Activated T-helper 9 cell treated with anti-CD3 and anti-CD28 coated beads, Interleukin-2, amount 50 U/mL, for 16 hours (primary cell): ENCODE measurements around the gene GRP.

Experiments
- DNase-seq: peaks from one replicate; pipeline ENCODE4 v3.0.0-alpha.2; 2020; ENCODE audit warnings: low read depth

Gene GRP

DNA sequence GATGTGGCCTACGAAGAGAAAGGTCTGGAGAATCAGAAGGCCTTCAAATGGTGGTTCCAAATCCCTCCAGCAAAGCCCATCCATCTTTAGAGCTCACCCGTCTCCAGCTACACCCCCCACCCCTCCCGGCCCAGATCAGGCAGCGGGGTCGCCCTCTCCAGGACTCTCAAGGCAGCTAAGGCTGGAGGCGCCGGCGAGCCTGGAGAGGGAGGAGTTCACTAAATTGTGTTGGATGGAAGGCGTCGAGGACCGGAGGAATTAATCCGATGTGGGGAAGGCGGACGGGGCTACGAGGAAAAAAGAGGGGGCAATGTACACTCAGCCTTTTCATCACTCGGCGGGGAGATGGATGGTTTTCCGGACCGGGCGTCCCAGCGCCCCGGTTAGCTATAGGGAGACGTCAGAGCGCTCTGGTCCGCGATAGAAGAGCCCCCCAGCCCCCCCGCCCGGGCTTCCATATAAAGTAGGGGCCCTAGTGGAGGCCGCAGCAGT, at the start of gene GRP:
GRP (plus strand) TSS at position 487 of the 492 bp plus-strand sequence. CDS start 108 bp downstream, outside the sequence.
- DNase-seq, result no peak

DNA sequence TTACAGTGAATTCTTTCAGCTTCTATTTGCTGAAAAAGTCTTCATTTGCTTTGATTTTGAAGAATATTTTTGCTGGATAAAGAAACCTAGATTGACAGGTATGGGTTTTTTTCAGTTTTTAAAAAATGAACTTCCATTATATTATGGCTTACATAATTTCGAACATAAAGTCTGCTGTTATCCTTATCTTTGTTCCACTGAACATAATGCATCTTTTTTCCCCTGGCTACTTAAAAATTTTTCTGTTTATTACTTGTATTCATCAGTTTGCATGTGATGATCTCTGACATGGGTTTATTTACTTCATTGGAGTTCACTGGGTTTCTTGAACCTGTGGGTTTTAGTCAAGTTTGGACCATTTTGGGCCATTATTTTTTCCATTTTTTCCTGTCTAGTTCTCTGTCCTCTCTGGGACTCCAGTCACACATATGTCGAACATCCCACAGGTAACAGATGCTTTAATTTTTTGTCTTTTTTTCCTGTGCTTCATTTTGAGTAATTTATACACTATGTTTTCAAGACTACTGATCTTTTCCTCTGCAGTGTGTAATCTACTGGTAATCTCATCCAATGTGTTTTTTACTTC, 47.2 kb upstream of the GRP start:
- DNase-seq, result no peak

DNA sequence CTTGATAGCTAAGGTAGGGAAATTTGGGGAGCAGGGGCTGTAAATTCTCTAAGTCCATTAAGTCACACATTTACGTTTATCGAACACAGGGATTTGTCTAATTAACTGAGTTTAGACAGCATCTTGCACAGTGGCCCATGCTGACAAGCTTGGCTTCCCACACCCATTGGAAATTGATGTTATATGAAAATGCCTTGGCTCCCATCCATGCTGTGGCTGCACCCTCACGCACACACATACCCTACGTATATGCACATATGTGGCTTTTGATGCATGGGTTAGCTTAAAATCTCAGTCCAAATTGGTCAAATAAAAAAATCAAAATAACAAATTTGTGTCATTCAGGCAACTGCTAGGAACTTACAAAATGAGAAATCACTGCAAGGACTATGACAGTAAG, 42.5 kb upstream of the GRP start:
- DNase-seq, result no peak

DNA sequence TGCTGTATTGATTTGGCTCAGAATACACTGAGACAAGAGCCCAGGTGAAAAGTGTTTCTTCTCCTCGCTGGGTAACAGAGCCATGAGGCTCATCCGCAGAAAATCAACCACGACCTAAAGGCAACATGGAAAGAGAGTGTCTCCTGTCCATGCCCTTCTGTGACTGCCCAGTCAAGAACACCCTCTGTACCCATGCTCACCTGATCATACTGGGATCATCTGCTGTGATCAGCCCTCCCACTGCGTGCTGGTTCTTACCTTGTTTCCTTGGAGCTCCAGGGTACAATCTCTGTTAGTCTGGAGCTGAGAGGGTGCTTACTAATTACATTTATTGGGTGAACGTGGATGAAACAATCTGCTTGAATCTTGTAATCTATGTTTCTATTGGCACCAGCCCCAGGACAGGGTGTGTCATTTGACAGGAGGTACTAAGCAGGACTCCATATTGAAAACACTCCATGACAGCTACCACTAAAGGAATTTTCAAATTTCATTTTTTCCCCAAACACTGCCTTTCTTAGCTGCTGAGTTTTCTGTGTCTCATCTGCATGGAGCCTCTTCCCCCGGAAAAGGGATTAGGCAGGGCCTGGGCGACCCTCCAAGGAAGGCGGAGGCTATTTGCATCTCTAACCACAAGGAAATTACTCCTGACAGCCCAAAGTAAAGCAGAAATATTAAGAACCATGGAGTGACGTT, 39.7 kb upstream of the GRP start:
- DNase-seq, result no peak

DNA sequence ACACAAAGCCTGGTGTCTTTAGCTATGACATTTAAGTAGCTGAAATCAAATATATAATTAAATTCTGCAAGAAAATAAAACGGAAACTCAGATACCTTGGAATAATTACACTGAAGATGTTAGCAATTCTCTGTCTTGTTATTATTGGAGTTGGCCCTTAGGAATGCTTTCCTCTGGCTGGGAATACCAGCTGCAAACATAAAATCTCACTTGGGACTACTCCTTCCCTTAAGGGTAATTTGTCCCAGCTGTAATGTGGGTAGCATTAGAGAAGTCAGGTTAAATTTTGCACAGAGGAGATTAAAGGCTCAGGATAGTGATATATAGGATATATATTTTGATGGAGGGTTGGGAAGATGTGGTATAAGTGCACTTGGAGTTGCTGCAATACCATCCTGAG, 37.3 kb upstream of the GRP start:
- no peak for DNase-seq

DNA sequence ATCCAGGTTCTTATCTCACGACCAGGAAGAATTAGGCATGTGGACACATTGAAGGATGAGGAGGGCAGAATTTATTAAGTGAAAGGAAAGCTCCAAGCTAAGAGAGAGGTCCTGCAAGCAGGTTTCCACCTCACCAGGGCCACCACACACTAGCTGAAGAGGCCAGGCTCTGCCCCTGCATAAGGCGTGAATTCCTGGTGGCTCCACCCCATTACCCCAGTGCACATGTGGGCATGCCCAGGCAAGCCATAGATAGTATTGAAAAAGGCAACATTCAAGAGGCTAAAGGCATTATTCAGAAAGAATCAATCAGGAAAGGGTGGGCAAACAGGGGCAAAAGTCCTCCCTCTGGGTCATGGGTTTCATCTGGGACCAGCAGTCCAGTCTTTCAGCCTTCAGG, 30.9 kb upstream of the GRP start:
- no peak for DNase-seq

DNA sequence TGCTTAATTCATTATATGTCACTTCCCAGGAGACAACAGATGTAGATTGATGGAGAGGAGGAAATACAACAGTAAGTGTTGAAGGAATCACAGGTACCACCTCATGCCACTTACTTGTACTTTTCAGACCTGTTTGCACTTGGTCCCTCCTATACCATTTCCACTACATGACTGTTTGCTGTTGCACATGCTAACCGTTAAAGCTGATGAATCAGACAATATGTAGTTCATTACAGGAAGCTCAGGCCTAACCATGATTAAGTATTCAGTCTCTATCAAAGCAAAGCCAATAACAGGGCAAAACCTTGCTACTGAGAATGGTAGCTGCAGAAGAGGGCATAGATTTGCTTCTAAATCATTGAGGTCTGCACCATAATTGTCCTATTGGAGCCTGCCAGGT, 30.2 kb upstream of the GRP start:
- DNase-seq, result no peak

DNA sequence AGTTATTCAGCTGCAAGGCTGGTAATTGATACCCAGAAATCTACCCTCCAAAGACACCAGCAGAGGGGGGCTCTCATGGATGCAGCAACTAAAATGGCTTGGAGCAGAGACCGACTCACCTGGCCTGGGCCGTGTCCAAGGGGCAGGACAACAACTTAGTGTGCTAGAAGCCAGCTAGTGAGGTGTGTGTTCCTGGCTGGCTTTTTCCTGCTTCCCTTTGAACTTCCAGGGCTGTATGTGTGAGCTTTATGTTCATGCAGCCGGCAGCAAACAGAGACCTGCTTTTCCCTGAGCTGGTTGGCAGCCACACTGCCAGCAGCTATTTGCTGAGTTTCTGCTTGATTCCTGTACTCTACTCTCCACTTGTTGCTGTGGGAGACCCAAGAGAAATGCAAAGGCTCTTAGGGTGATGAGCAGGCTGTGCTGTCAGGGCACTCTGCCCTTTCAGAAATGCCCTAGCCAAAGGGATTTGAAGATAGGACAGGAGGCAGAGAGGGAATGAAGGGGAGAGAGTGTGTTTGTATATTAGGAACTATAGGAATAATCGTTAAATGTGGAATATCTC, 23.7 kb upstream of the GRP start:
- no peak for DNase-seq

DNA sequence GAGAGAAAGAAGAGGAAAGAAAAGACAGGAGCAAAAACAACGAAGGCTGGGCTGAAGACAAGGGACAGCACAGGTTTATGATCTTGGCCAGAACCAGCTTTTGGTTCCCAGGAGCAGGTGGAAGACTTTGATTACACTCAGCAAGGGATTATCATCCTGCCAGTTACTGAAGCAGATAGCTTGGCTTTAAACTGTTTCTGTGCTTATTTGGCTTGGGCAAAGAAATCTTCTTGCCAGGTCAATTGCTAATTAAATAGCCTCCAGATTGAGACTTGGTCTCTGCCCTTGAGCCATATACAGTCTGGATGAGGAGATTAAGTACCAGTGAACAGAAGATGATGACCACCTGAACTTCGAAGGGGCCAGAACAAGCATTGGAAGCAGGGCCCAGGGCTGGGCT, 22.3 kb upstream of the GRP start:
- DNase-seq, result no peak

DNA sequence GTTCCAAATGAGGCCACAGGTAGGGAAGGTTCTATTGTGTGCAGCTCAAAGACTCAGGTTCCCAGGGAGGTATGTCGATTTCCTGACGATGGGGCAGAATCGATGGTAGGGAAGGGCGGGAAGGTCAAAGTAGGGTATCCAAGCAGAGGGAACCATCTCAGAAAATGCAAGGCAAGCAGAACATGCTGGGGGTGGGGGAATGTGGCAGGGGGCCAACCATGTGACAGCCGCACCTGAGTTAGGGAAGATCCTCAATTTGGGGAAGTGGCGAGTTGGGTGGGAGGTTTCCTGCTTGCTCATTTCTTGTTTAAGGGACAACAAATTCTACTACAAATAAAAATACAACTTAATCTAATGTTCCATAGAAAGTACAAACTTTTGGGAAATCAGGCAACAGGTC, 21.7 kb upstream of the GRP start:
- DNase-seq, result no peak

DNA sequence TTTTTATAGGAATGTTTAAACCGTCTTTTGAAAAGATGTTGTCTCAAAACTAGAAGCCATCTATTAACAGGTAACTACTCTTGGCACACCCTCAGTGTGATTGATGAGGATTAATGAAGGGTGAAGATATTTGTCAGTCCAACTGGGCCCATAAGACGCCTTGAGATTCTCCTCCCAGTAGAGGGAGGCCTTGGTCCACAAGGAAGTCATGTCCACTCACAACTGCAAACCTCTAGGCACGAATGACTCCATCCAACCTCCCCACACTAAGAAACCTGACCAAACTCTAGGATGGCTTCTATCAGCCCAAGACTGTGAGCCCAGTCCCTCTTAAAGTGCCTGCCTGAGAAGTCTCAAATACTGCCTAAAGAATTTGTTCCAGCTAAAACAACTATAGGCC, 19.2 kb upstream of the GRP start:
- DNase-seq, result no peak

DNA sequence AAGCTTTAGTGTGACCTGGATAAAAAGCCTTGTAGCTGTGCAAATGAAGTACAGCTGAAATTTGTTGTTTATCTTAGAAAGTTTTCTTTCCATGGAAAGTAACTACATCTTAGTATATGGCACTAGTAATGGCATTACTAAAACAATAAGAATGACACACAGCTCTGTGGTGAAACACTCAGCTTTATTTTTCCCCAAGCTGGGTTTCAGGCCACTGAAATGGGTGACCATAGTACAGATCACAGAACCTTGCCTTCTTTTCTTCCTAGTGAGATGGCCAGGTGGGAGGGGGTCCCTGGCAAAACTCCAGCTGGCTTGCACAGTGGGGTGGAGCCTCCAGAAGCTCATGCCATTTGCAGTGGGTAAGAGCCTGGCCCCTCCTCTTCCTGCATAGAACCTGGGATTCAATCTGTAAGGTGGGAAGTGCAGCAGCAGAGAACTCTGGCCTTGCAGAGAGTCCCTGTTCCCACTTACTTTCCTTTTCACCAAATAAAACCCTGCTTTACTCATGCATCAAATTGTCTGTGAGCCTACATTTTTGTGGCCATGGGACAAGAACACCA, 17.6 kb upstream of the GRP start:
- DNase-seq, result no peak

DNA sequence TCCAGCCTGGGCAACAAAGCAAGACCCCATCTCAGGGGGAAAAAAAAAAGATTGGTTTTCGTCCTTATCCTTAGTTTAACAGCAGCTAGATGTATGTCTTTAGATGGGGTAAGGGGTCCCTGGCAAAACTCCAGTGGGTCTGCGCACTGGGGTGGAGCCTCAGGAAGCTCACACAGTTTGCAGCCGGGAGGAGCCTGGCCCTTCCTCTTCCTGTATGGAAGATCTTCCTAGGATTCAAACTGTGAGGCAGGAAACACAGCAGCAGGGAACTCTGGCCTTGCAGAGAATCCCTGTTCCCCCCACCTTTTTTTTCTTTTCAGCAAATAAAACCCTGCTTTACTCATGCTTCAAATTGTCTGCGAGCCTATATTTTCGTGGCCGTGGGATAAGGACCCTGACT, 12.5 kb upstream of the GRP start:
- DNase-seq, result no peak

DNA sequence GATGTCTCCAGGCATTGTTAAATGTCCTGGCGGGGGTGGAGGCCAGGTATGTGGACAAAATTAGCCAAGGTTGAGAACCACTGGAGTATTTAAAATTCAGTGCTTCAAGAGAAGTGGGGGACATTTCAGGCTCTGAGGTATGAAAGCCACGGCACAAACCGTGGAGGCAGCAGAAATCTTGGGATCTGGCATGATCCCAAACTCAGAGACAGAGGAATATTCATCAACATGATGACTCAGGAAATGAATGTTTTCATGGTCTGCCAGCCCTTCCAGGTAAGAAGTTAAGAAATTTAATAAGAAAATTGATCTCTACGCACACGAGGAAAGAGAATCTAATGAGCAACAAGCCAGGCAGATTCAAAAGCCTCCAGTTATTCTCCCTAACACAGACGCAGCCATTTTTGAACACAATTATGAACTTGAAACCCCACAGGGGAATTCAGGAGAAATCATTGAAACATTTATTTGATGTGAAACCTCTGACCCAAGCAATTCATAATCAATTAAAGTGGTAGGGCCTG, 11.3 kb upstream of the GRP start:
- DNase-seq, result no peak

DNA sequence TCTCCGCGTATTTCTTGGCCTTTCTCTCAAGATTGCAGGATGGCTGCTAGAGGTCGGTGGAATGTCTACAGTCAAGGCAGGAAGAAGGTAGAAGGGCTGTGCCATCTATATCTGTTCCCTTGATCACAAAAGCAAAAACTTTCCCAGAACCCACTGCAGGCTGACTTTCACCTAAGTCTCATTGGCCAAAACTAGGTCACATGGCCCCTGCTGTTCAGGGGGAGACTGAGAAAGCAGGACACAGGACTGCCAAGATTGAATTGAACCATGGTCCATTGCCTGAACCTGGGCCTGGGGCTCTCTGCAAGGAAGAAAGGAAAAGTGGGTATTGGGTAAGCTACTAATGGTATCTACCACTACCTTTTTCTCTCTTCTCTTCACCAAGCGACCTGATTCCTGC, 9.7 kb upstream of the GRP start:
- DNase-seq, result no peak

DNA sequence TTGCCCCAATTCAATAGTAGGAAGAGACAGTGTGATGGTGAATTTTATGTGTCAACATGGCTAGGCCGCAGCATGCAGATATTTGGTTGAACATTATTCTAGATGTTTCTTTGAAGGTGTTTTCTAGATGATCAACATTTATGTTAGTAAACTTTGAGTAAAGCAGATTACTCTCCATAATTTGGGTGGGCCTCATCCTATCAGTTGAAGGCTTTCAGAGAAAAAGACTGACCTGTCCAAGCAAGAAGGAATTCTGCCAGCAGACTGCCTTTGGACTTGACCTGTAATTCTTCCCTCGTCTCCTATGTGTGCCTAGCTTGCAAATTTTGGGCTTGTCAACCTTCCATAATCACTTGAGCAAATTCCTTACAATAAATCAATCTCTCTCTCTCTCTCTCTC, 8.3 kb upstream of the GRP start:
- no peak for DNase-seq

DNA sequence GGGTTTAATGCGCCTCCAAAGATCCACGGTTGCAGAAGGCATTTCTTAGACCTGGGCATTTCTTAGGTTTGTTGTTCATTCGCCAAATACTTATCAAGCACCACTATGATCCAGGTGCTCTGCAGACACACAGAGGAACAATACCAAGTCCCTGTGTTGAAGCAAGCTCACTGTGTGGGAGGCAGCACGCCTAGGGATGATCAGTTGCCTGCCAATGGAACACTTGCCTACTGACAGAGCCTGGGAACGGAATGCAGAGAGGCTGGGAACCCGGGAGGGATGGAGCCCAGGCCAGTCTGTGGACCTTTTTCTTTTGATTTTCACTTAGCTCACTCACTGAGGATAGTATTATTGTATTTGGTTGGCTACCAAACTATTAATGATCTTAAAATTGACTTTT, 1.9 kb upstream of the GRP start:
- DNase-seq, result no peak

DNA sequence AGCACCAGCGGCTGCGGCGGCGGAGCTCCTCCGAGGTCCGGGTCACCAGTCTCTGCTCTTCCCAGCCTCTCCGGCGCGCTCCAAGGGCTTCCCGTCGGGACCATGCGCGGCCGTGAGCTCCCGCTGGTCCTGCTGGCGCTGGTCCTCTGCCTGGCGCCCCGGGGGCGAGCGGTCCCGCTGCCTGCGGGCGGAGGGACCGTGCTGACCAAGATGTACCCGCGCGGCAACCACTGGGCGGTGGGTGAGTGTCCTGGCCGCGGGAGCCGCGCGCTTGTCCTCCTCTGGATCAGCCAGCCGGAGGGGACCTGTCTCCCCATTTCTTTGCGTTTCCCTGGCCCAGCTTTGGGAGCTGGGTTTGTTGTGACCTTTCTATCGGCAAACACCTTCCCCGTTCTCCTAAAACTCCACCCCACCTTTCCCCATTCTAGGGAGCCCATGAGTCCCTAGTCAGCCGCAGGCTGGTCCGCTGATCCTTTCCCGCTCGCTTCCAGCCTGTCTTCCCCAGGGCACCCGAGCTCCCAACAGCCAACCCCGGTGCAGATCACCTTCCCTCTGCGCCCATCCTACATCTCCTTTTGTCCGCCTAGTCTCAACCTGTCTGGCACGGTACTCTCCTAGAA, 316 bp downstream of the GRP start:
- DNase-seq, result no peak

DNA sequence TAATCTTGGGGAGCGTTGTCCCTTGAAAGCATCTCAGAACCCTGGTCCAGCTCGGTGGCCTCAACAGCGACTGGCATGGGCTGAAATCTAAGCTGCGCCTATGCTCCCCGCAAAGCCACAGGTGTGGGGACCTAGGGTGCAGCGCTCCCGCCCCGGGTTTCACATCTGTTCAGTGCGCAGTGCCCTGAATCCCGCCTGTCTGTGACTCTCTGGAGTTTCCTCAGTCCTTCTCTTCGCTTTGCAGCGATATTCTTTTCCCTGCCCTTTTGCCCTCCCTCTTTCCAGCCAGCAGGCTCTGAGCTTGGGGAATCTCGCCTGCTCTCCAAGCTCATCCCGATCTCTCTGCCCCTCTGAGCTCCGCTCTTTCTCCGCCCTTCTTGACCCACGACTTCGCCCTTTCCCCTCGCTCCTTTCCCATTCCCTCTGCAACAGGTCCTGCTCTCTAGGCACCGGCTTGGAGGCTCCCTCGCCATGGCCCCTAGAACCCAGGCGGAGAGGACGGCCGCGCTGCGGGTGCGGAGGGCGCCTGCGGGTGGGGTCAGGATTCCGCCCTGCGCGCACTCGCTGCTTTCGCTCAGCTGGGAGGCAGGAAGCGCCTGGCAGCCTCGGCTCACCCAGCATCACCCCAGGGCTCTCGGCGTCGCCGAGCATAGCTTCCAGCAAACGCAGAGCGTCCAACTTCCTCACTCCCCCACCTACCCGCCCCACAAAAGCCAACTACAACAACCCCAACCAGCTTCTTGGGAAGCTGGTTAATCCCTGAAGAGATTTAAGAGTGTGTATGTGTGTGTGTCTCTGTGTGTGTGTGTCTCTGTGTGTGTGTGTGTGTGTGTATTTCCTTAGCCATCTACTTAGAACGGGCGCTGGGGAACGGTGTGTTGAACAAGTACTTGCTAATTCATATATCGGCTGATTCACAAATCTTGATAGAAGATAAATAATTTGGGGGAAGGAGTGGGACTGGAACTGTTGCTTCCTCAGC, 1.1 kb downstream of the GRP start:
- DNase-seq, result no peak

DNA sequence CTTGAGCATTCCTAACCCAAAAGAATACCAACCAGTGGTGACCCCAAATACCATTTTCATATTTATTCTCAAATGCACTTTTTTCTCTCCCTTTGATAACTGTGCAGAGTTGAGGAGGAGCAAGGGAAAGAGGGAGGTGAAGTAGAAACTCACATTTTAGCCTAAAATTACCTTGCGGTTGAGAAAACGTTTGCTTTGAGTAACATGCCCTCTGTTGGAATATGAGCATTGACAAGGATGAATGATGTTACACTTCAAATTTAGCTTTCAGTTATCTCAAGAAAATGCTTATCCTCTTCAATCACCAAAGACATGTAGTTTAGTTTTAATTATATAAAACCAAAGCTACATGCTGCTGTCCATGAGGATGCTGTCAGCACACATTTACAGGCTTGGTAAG, 2.4 kb downstream of the GRP start:
- no peak for DNase-seq

DNA sequence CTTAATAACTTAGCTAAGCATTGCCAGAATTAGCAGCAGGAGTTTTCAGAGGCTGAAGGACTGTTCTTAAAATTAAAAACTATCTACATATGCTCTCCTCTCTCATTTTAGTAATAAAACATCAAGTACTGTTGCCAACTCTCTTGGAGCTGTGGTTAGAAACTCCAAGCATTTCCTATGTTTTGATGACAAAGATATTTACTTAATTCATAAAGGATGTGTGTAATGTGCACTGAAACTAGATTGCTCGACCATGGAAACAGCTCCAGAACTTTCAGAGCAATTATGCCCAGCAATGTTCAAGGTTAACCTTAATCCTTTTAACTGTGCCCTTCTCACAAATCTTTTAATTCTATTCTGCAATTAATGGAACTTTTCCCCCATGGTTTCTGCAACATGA, 8.4 kb downstream of the GRP start:
- DNase-seq, result no peak

DNA sequence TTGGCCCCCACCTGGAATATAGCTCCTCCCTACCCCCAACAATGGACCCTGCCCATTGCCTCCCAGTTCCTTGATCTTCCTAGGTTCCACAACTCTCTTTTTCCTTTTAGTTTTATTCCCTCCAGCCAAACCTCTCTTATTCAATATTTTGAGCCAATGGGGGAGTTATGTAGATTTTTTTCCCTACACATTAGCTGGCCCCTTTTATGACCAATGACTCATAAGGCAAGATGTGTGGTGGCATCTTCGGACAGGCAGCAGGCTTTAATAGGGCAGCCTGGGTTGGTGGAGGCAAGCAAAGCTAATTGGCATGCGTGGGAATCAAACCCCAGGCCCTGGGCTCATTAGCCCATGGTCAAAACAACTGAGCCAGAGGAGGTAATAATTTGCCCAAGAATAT, 9.2 kb downstream of the GRP start:
- DNase-seq, result no peak
